SK-N-SH treated with all-trans-retinoic acid at 6 μM for 48 hours (cell line): ENCODE results near the gene DHRS3.

Experiments used
- ATAC-seq: fragments of 200-7000 bp; cut with Tn5 transposase; 3 replicates; pipeline ENCODE4 v1.9.1; 2020; ENCODE audit warnings: mild to moderate bottlenecking, moderate library complexity
- ARNTL ChIP-seq: fragments of 450-650 bp; formaldehyde crosslinking; IDR thresholded peaks from 2 replicates; pipeline ENCODE4 v1.5.0; 2020; ENCODE audit warnings: low read depth, mild to moderate bottlenecking, moderate library complexity, borderline replicate concordance
- BACH2 ChIP-seq: fragments of 250-450 bp; sonication (Bioruptor Pico); IDR thresholded peaks from 2 replicates; pipeline ENCODE4 v1.9.0; 2021; ENCODE audit warnings: mild to moderate bottlenecking, borderline replicate concordance
- CSDC2 ChIP-seq: fragments of 250-450 bp; sonication (Bioruptor Pico); IDR thresholded peaks from 2 replicates; pipeline ENCODE4 v1.5.0; 2020; ENCODE audit warnings: mild to moderate bottlenecking, moderate library complexity
- CSRNP3 ChIP-seq: fragments of 250-450 bp; sonication (Bioruptor Pico); IDR thresholded peaks from 2 replicates; pipeline ENCODE4 v1.5.1; 2021; ENCODE audit warnings: mild to moderate bottlenecking, moderate library complexity
- ESRRG ChIP-seq: fragments of 250-450 bp; sonication (Bioruptor Pico); IDR thresholded peaks from 2 replicates; pipeline ENCODE4 v1.6.1; 2021; ENCODE audit warnings: mild to moderate bottlenecking
- GLIS3 ChIP-seq: fragments of 250-450 bp; sonication (Bioruptor Pico); IDR thresholded peaks from 2 replicates; pipeline ENCODE4 v1.5.0; 2020; ENCODE audit warnings: mild to moderate bottlenecking, moderate library complexity
- ISL1 ChIP-seq: fragments of 250-450 bp; sonication (Bioruptor Pico); IDR thresholded peaks from 2 replicates; pipeline ENCODE4 v2.1.2; 2022; ENCODE audit warnings: mild to moderate bottlenecking, moderate library complexity
- OSR1 ChIP-seq: fragments of 250-450 bp; sonication (Bioruptor Pico); IDR thresholded peaks from 2 replicates; pipeline ENCODE4 v1.8.0; 2022; ENCODE audit warnings: moderate library complexity, mild to moderate bottlenecking, inconsistent platforms
- PPARA ChIP-seq: fragments of 250-450 bp; sonication (Bioruptor Pico); IDR thresholded peaks from 2 replicates; pipeline ENCODE4 v1.5.0; 2020; ENCODE audit warnings: mild to moderate bottlenecking, borderline replicate concordance
- RARB ChIP-seq: fragments of 250-450 bp; sonication (Bioruptor Pico); IDR thresholded peaks from 2 replicates; pipeline ENCODE4 v1.8.0; 2021; ENCODE audit warnings: mild to moderate bottlenecking, moderate library complexity
- SNAI2 ChIP-seq: fragments of 250-450 bp; sonication (Bioruptor Pico); IDR thresholded peaks from 2 replicates; pipeline ENCODE4 v1.5.0; 2020; ENCODE audit warnings: mild to moderate bottlenecking, moderate library complexity
- TCF4 ChIP-seq: fragments of 250-450 bp; sonication (Bioruptor Pico); IDR thresholded peaks from 2 replicates; pipeline ENCODE4 v1.8.0; 2021; ENCODE audit warnings: mild to moderate bottlenecking, moderate library complexity, borderline replicate concordance
- TOX ChIP-seq: fragments of 250-450 bp; sonication (Bioruptor Pico); IDR thresholded peaks from 2 replicates; pipeline ENCODE4 v1.8.0; 2021; ENCODE audit warnings: mild to moderate bottlenecking, moderate library complexity, borderline replicate concordance
- TSHZ2 ChIP-seq: fragments of 250-450 bp; sonication (Bioruptor Pico); IDR thresholded peaks from 2 replicates; pipeline ENCODE4 v1.5.0; 2020; ENCODE audit warnings: mild to moderate bottlenecking, moderate library complexity
- ZC3H10 ChIP-seq: fragments of 250-450 bp; sonication (Bioruptor Pico); IDR thresholded peaks from 2 replicates; pipeline ENCODE4 v1.5.1; 2021; ENCODE audit warnings: mild to moderate bottlenecking, moderate library complexity
- ZFP3 ChIP-seq: fragments of 250-450 bp; sonication (Bioruptor Pico); IDR thresholded peaks from 2 replicates; pipeline ENCODE4 v1.5.0; 2020; ENCODE audit warnings: mild to moderate bottlenecking, moderate library complexity
- ZFP30 ChIP-seq: fragments of 450-650 bp; formaldehyde crosslinking; IDR thresholded peaks from 2 replicates; pipeline ENCODE4 v1.5.0; 2022; ENCODE audit warnings: mild to moderate bottlenecking, moderate library complexity
- ZNF565 ChIP-seq: fragments of 450-650 bp; formaldehyde crosslinking; conservative IDR thresholded peaks from 2 replicates; pipeline ENCODE4 v1.5.0; 2020; ENCODE audit warnings: low read depth, mild to moderate bottlenecking, moderate library complexity
- ZNF8 ChIP-seq: fragments of 450-650 bp; formaldehyde crosslinking; IDR thresholded peaks from 2 replicates; pipeline ENCODE4 v1.5.0; 2020; ENCODE audit warnings: mild to moderate bottlenecking, moderate library complexity
- TF ChIP-seq, protein P1 (sequence below): fragments of 250-450 bp; sonication (Bioruptor Pico); IDR thresholded peaks from 2 replicates; pipeline ENCODE4 v1.8.0; 2020; ENCODE audit warnings: mild to moderate bottlenecking, moderate library complexity, borderline replicate concordance
- TF ChIP-seq, protein P2 (sequence below): fragments of 250-450 bp; sonication (Bioruptor Pico); IDR thresholded peaks from 2 replicates; pipeline ENCODE4 v1.5.1; 2020; ENCODE audit warnings: low read depth, mild to moderate bottlenecking, moderate library complexity

Gene DHRS3

DNA sequence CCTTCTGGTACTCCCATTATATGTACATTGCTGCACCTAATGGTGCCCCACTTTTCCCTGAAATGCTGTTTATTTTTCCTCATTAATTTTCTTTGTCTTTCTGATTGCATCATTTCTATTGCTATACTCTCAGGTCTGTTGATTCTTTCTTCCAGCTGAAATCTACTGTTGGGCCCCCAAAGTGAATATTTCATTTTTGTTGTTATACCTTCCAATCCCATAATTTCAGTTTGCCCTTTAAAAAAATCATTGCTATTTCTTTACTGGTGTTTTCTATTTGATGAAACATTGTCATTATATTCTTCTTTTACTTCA is 22.9 kb upstream of the DHRS3 start:
- ATAC-seq = no peak
- TF ChIP-seq ARNTL (no peak), ISL1 (no peak), ZFP3 (CRISPR knock-in tag) (no peak), ZC3H10 (CRISPR knock-in tag) (no peak), PPARA (CRISPR knock-in tag) (no peak), CSRNP3 (CRISPR knock-in tag) (no peak), TSHZ2 (CRISPR knock-in tag) (no peak), ZFP30 (CRISPR knock-in tag) (no peak), ESRRG (no peak)
- TF ChIP-seq, protein P1, sequence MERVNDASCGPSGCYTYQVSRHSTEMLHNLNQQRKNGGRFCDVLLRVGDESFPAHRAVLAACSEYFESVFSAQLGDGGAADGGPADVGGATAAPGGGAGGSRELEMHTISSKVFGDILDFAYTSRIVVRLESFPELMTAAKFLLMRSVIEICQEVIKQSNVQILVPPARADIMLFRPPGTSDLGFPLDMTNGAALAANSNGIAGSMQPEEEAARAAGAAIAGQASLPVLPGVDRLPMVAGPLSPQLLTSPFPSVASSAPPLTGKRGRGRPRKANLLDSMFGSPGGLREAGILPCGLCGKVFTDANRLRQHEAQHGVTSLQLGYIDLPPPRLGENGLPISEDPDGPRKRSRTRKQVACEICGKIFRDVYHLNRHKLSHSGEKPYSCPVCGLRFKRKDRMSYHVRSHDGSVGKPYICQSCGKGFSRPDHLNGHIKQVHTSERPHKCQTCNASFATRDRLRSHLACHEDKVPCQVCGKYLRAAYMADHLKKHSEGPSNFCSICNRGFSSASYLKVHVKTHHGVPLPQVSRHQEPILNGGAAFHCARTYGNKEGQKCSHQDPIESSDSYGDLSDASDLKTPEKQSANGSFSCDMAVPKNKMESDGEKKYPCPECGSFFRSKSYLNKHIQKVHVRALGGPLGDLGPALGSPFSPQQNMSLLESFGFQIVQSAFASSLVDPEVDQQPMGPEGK (CRISPR knock-in tag) = no peak

- no peak for TF ChIP-seq ZFP30 (CRISPR knock-in tag)
- TF ChIP-seq ZNF8 = no peak
- TF ChIP-seq PPARA (CRISPR knock-in tag) = no peak
- TF ChIP-seq ZC3H10 (CRISPR knock-in tag) = no peak
- no peak for TF ChIP-seq RARB (CRISPR knock-in tag)
- TF ChIP-seq BACH2 (CRISPR knock-in tag) = no peak
- TF ChIP-seq, protein P1 (CRISPR knock-in tag) = no peak
- TF ChIP-seq TOX (CRISPR knock-in tag) = no peak
- no peak for TF ChIP-seq GLIS3 (CRISPR knock-in tag)
- no peak for TF ChIP-seq ZFP3 (CRISPR knock-in tag)
- no peak for TF ChIP-seq TCF4
- TF ChIP-seq ZNF565 (CRISPR knock-in tag) = no peak
- TF ChIP-seq CSDC2 (CRISPR knock-in tag) = no peak
- TF ChIP-seq SNAI2 (CRISPR knock-in tag) = no peak
- ATAC-seq = no peak
Measured at GRCh38 chr1:12640237-12640957, 22.4 kb upstream of the DHRS3 start.

DNA sequence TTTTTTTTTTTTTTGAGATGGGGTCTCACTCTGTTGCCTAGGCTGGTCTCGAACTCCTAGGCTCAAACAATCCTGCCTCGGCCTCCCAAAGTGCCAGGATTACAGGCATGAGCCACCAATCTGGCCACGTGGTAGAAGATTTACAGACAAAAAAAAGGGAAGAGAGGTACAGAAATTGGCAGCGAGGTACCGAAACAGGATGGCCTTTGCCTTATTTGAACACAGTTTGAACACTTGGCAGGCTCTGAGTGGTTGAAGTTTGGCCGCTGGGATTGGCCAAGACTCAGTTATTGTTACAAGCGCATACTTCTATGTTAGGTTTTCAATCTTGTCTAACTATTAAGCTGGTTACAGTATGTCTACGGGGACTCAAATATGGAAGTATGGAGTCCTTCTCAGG is 19.7 kb upstream of the DHRS3 start:
- ATAC-seq = no peak
- TF ChIP-seq ZNF565 (CRISPR knock-in tag) = no peak
- no peak for TF ChIP-seq BACH2 (CRISPR knock-in tag)
- no peak for TF ChIP-seq CSRNP3 (CRISPR knock-in tag)
- TF ChIP-seq, protein P2, sequence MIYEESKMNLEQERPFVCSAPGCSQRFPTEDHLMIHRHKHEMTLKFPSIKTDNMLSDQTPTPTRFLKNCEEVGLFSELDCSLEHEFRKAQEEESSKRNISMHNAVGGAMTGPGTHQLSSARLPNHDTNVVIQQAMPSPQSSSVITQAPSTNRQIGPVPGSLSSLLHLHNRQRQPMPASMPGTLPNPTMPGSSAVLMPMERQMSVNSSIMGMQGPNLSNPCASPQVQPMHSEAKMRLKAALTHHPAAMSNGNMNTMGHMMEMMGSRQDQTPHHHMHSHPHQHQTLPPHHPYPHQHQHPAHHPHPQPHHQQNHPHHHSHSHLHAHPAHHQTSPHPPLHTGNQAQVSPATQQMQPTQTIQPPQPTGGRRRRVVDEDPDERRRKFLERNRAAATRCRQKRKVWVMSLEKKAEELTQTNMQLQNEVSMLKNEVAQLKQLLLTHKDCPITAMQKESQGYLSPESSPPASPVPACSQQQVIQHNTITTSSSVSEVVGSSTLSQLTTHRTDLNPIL (CRISPR knock-in tag) = no peak
- TF ChIP-seq ZFP3 (CRISPR knock-in tag) = no peak
- TF ChIP-seq RARB (CRISPR knock-in tag) = no peak
- TF ChIP-seq ZFP30 (CRISPR knock-in tag) = no peak
- TF ChIP-seq ESRRG = no peak
- TF ChIP-seq, protein P1 (CRISPR knock-in tag) = no peak
- no peak for TF ChIP-seq ARNTL
- no peak for TF ChIP-seq GLIS3 (CRISPR knock-in tag)
- TF ChIP-seq PPARA (CRISPR knock-in tag) = no peak
- no peak for TF ChIP-seq TOX (CRISPR knock-in tag)
- no peak for TF ChIP-seq OSR1 (CRISPR knock-in tag)
- TF ChIP-seq ZNF8 = no peak
- TF ChIP-seq CSDC2 (CRISPR knock-in tag) = no peak
